HepG2 (cell line): ENCODE data around the gene ATXN1L. TPM values are rescaled to one million over a fixed set of nuclear protein-coding genes. Genes with fewer than 3 reads are reported as not detected.

Source experiments
- ARNT2 ChIP-seq: sonication (generic); formaldehyde crosslinking; IDR thresholded peaks from 2 replicates; pipeline ENCODE4 v1.8.0; 2022; ENCODE audit warnings: mild to moderate bottlenecking, low read depth, missing genetic modification reagents, moderate library complexity
- ATM ChIP-seq: fragments of 450-650 bp; IDR thresholded peaks from 2 replicates; pipeline ENCODE4 v1.7.1; 2017; ENCODE audit warnings: mild to moderate bottlenecking, borderline replicate concordance
- FOXO1 ChIP-seq: sonication (generic); formaldehyde crosslinking; IDR thresholded peaks from 2 replicates; pipeline ENCODE4 v1.4.0; 2020; ENCODE audit warnings: missing genetic modification reagents
- GPN1 ChIP-seq: sonication (generic); formaldehyde crosslinking; IDR thresholded peaks from 2 replicates; pipeline ENCODE4 v1.5.1; 2020; ENCODE audit warnings: missing genetic modification reagents, borderline replicate concordance
- GTF3A ChIP-seq: sonication (generic); formaldehyde crosslinking; conservative IDR thresholded peaks from 2 replicates; pipeline ENCODE4 v1.4.0; 2020; ENCODE audit warnings: mild to moderate bottlenecking, missing genetic modification reagents
- HNF1A ChIP-seq, 2 experiments: sonication (generic) in 1 of 2; formaldehyde crosslinking in 1 of 2; IDR thresholded peaks; 2 replicates each; pipeline versions ENCODE4 v1.4.0 to v1.6.1; 2016 to 2020; ENCODE audit warnings: borderline replicate concordance in 1 of 2, low read depth in 1 of 2, mild to moderate bottlenecking in 1 of 2, missing genetic modification reagents in 1 of 2
- HOXD1 ChIP-seq: sonication (generic); formaldehyde crosslinking; IDR thresholded peaks from 2 replicates; pipeline ENCODE4 v1.5.0; 2020; ENCODE audit warnings: missing genetic modification reagents
- JUNB ChIP-seq: sonication (generic); formaldehyde crosslinking; IDR thresholded peaks from 2 replicates; pipeline ENCODE4 v1.8.0; 2022; ENCODE audit warnings: missing genetic modification reagents, mild to moderate bottlenecking, borderline replicate concordance
- RAD21 ChIP-seq: fragments of 450-650 bp; formaldehyde crosslinking; IDR thresholded peaks from 2 replicates; pipeline ENCODE4 v1.5.0; 2020; ENCODE audit warnings: mild to moderate bottlenecking
- RARA ChIP-seq: IDR thresholded peaks from 2 replicates; pipeline ENCODE4 v1.6.1; 2016; ENCODE audit warnings: missing genetic modification reagents, missing compliant biosample characterization
- SALL1 ChIP-seq: sonication (generic); formaldehyde crosslinking; IDR thresholded peaks from 2 replicates; pipeline ENCODE4 v1.8.0; 2022; ENCODE audit warnings: mild to moderate bottlenecking, missing genetic modification reagents
- ZGPAT ChIP-seq: IDR thresholded peaks from 2 replicates; pipeline ENCODE4 v1.6.1; 2016; ENCODE audit warnings: mild to moderate bottlenecking
- ZNF335 ChIP-seq: sonication (generic); formaldehyde crosslinking; IDR thresholded peaks from 2 replicates; pipeline ENCODE4 v1.4.0; 2020; ENCODE audit warnings: missing genetic modification reagents
- ZNF362 ChIP-seq: sonication (generic); formaldehyde crosslinking; IDR thresholded peaks from 2 replicates; pipeline ENCODE4 v1.4.0; 2020; ENCODE audit warnings: missing genetic modification reagents, mild to moderate bottlenecking, borderline replicate concordance
- ZNF512B ChIP-seq: sonication (generic); formaldehyde crosslinking; IDR thresholded peaks from 2 replicates; pipeline ENCODE4 v1.5.1; 2020; ENCODE audit warnings: missing genetic modification reagents, mild to moderate bottlenecking, borderline replicate concordance
- ZNF800 ChIP-seq: sonication (generic); formaldehyde crosslinking; IDR thresholded peaks from 2 replicates; pipeline ENCODE4 v1.4.0; 2020; ENCODE audit warnings: missing genetic modification reagents
- polyA plus RNA-seq, 8 experiments: library from polyadenylated mRNA; depleted of rRNA in 3 of 8; stranded (reverse) in 7 of 8; unstranded in 1 of 8; fragments of >200 nt; fragmentation: Illumina TruSeq in 4 of 8; extraction: Trizol in 4 of 8; gene quantifications; 2 replicates each; pipeline versions ENCODE4 v1.2.1 to v1.2.3, GENCODE V29; 2011 to 2016; ENCODE audit warnings: low read depth in 4 of 8, missing spikeins in 1 of 8, mixed read lengths in 1 of 8; ENCODE audit not compliant: insufficient read depth in 1 of 8
- total RNA-seq, 5 experiments: library from RNA; depleted of rRNA; stranded (reverse); fragments of >200 nt; fragmentation: Illumina TruSeq; extraction: Trizol; gene quantifications; 2 replicates each; pipeline ENCODE4 v1.2.3, GENCODE V29; 2016; ENCODE audit warnings: low read depth in 1 of 5

Gene ATXN1L
- total and polyA plus RNA-seq, 2 of the 13 experiments (the other 11 are each of a cell fraction or from before 2014, with no cell fraction given): 20.0 to 22.4 TPM

GRCh38 chr16:71845639-71846430 lies at the start of gene ATXN1L (continued):
- no peak; the same call in 1 of the 2 replicates for TF ChIP-seq ZNF362 (CRISPR knock-in tag)
- TF ChIP-seq HOXD1 (CRISPR knock-in tag): peak; percentile 81; the same call in 1 of the 2 replicates
- TF ChIP-seq JUNB: no peak
- no peak for TF ChIP-seq ZNF800 (CRISPR knock-in tag)
- peak; percentile 72; the same call in 1 of the 2 replicates for TF ChIP-seq FOXO1 (CRISPR knock-in tag)
- no peak for TF ChIP-seq ZNF512B
- peak; percentile 85; the same call in 1 of the 2 replicates for TF ChIP-seq GPN1
- peak; percentile 93 for TF ChIP-seq ZGPAT (CRISPR knock-in tag)
- no peak for TF ChIP-seq ATM
- peak; percentile 73 for TF ChIP-seq ARNT2 (CRISPR knock-in tag)
- TF ChIP-seq RARA: peak; percentile 84
- TF ChIP-seq SALL1 (CRISPR knock-in tag): peak; percentile 92
- TF ChIP-seq HNF1A (IDR thresholded peaks at IDR 0.05; ENCODE audit: low read depth): no peak
- TF ChIP-seq HNF1A (CRISPR knock-in tag; IDR thresholded peaks at IDR 0.05; ENCODE audit: borderline replicate concordance): peak; percentile 88
- TF ChIP-seq RAD21 (CRISPR knock-in tag): 0 out of 2 replicates have a peak, but pooled peaks have one; percentile 41
- peak; percentile 59; the same call in 1 of the 2 replicates for TF ChIP-seq ZNF335 (CRISPR knock-in tag)
- no peak for TF ChIP-seq GTF3A (CRISPR knock-in tag)
